ENCODE measurements around the gene JUP.

DNA sequence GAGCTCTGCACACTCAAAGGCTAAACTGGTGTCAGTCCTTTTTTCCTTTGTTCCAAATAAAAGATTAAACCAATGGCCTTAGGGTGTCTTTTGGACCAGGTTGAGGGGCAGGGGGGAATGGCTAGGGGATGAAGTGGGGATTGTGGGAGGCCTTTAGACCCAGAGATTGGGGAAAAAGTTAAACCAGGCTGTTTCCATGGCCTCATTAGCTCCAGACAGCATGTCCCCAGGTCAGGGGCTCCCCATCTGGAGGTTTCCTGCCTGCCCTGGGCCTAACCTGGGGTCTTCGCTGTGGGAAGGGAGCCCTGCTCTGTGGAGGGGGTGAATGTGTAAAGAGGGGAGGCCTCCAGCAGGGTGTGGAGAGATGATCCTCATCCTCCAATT is 36.6 kb upstream of the JUP start:
- TF ChIP-seq CTCF (IDR thresholded peaks at IDR 0.05): no peak
- TF ChIP-seq FOXJ3 (CRISPR knock-in tag; IDR thresholded peaks at IDR 0.05): no peak
- TF ChIP-seq SMC3 (IDR thresholded peaks at IDR 0.05; ENCODE audit: low read depth, low read length): no peak
- TF ChIP-seq GABPA (IDR thresholded peaks at IDR 0.05; ENCODE audit: low read depth): no peak
- TF ChIP-seq EP300 (IDR thresholded peaks at IDR 0.05; ENCODE audit: borderline replicate concordance in 1 of 2, low read depth in 1 of 2, low read length in 1 of 2): no peak
